GM12878 (cell line): Measurements from ENCODE around the gene ARL6IP5. TPM values are rescaled to one million over a fixed set of nuclear protein-coding genes. Genes with fewer than 3 reads are reported as not detected.

Experiments used
- ATAC-seq: fragments of 200-7000 bp; cut with Tn5 transposase; 3 replicates; pipeline ENCODE4 v1.9.1; 2020; ENCODE audit warnings: mild to moderate bottlenecking, moderate library complexity
- BruUV-seq: library from RNA; stranded (reverse); fragments of 400-500 nt; replicated peaks from 2 replicates; lab custom pipeline; 2021; lab: Mats Ljungman, UMichigan
- CTCF ChIA-PET: fragments of 300-600 bp; sonication (Branson Sonifier 250); formaldehyde crosslinking; extraction: SDS; loops from one replicate; lab custom pipeline; 2021; ENCODE audit warnings: inconsistent platforms; lab: Yijun Ruan, JAX
- POLR2A ChIA-PET: fragments of 350-600 bp; formaldehyde crosslinking; extraction: SDS; loops from one replicate; lab custom pipeline; 2021; ENCODE audit warnings: inconsistent platforms; lab: Charles Lee
- RAD21 ChIA-PET: fragments of 300-600 bp; sonication (Branson Sonifier 250); formaldehyde crosslinking; loops from one replicate; lab custom pipeline; 2023; ENCODE audit warnings: antibody characterized with exemption; ENCODE audit not compliant: unreplicated experiment; lab: Charles Lee
- SMC1A ChIA-PET: fragments of 300-600 bp; sonication (Branson Sonifier 250); formaldehyde crosslinking; loops from one replicate; lab custom pipeline; 2023; ENCODE audit not compliant: unreplicated experiment, uncharacterized antibody; lab: Charles Lee
- DNase-seq: peaks from one replicate; pipeline ENCODE4 v3.0.0-alpha.2; 2011; ENCODE audit warnings: low read depth, low spot score
- FAIRE-seq: peaks from 3 replicates; lab custom pipeline; 2011; peaks lifted over from hg19 to GRCh38; lab: Jason Lieb, UNC
- H2AFZ ChIP-seq: 2 replicates; pipeline ENCODE4 v1.6.0; 2011; ENCODE audit warnings: low read depth, low read length, control low read depth; ENCODE audit not compliant: control insufficient read depth
- H3K27ac ChIP-seq: 2 replicates; pipeline ENCODE4 v1.5.1; 2011; ENCODE audit warnings: control low read depth; ENCODE audit not compliant: control insufficient read depth, insufficient read depth
- H3K27me3 ChIP-seq, 2 experiments: replicated peaks in 1 of 2; 2 replicates each; pipeline versions ENCODE4 v1.6.0 to v1.6.1; 2011; ENCODE audit warnings: low read length in 1 of 2; ENCODE audit not compliant: control insufficient read depth in 2 of 2, insufficient read depth in 2 of 2
- H3K36me3 ChIP-seq, 2 experiments: 2 replicates each; pipeline ENCODE4 v1.5.1; 2011; ENCODE audit warnings: low read length in 1 of 2; ENCODE audit not compliant: control insufficient read depth in 2 of 2, insufficient read depth in 2 of 2
- H3K4me1 ChIP-seq: 2 replicates; pipeline ENCODE4 v1.6.1; 2011; ENCODE audit warnings: mild to moderate bottlenecking, low read length, moderate library complexity, mixed read lengths; ENCODE audit not compliant: control insufficient read depth, insufficient read depth
- H3K4me2 ChIP-seq: 2 replicates; pipeline ENCODE4 v1.6.0; 2011; ENCODE audit warnings: control low read depth; ENCODE audit not compliant: control insufficient read depth, insufficient read depth
- H3K4me3 ChIP-seq: fragments of 200-600 bp; sonication (generic); 2 replicates; pipeline ENCODE4 v1.5.1; 2016
- H3K79me2 ChIP-seq: 2 replicates; pipeline ENCODE4 v1.6.0; 2011; ENCODE audit warnings: low read length; ENCODE audit not compliant: control insufficient read depth, insufficient read depth
- H3K9ac ChIP-seq: 2 replicates; pipeline ENCODE4 v1.8.0; 2011; ENCODE audit warnings: low read length, control low read depth, mixed read lengths; ENCODE audit not compliant: control insufficient read depth, insufficient read depth
- H3K9me3 ChIP-seq: replicated peaks from 3 replicates; pipeline ENCODE4 v1.5.1; 2011; ENCODE audit warnings: mild to moderate bottlenecking, low read length; ENCODE audit not compliant: control insufficient read depth, insufficient read depth
- H4K20me1 ChIP-seq: 2 replicates; pipeline ENCODE4 v1.6.0; 2011; ENCODE audit not compliant: control insufficient read depth, insufficient read depth
- ASH2L ChIP-seq: fragments of 300-600, 200-600 bp; sonication (generic); IDR thresholded peaks from 2 replicates; pipeline ENCODE4 v1.6.1; 2017; ENCODE audit warnings: low read depth, mild to moderate bottlenecking, borderline replicate concordance
- KDM1A ChIP-seq: fragments of 200-600 bp; sonication (generic); IDR thresholded peaks from 2 replicates; pipeline ENCODE4 v1.6.1; 2016; ENCODE audit warnings: borderline replicate concordance
- MEF2A ChIP-seq: IDR thresholded peaks from 2 replicates; pipeline ENCODE4 v1.6.1; 2011; ENCODE audit warnings: low read depth, mild to moderate bottlenecking, low read length, moderate library complexity; ENCODE audit not compliant: insufficient read depth
- MTA3 ChIP-seq: IDR thresholded peaks from 2 replicates; pipeline ENCODE4 v1.6.1; 2012; ENCODE audit warnings: low read length, inconsistent platforms, borderline replicate concordance
- SIN3A ChIP-seq: IDR thresholded peaks from 2 replicates; pipeline ENCODE4 v1.6.1; 2012; ENCODE audit warnings: low read depth, low read length, improper control_type of control experiment
- SREBF1 ChIP-seq: IDR thresholded peaks from 2 replicates; pipeline ENCODE4 v1.6.1; 2012; ENCODE audit warnings: mild to moderate bottlenecking, low read length
- YBX1 ChIP-seq: fragments of 450-650 bp; IDR thresholded peaks from 2 replicates; pipeline ENCODE4 v1.6.1; 2016; ENCODE audit warnings: antibody characterized with exemption
- YY1 ChIP-seq: IDR thresholded peaks from 2 replicates; pipeline ENCODE4 v1.6.1; 2011; ENCODE audit warnings: low read depth, mild to moderate bottlenecking, low read length
- in situ Hi-C: fragments of 300-500 bp; cut with MboI; formaldehyde crosslinking; loops from 9 replicates; pipeline ENCODE4 v1.14.3; 2018; ENCODE audit warnings: mixed read lengths
- intact Hi-C: fragments of 100-400 bp; cut with micrococcal nuclease; formaldehyde crosslinking; loops from one replicate; pipeline ENCODE4 v1.14.2; 2022; ENCODE audit not compliant: unreplicated experiment
- polyA plus RNA-seq, 11 experiments: library from polyadenylated mRNA; depleted of rRNA in 4 of 11; unstranded in 6 of 11; stranded (reverse) in 5 of 11; fragments of >200 nt; fragmentation: Nextera tagmentation in 4 of 11; fragmentation: Illumina TruSeq in 1 of 11; extraction: Ambion mirVana in 4 of 11; extraction: Trizol in 1 of 11; gene quantifications; 1 replicate in 1 of 11; 2 replicates in 10 of 11; pipeline versions ENCODE4 v1.2.1 to v1.2.3, GENCODE V29; 2011 to 2016; ENCODE audit warnings: inconsistent platforms in 2 of 11, missing spikeins in 2 of 11, low read depth in 1 of 11
- total RNA-seq, 4 experiments: library from RNA; depleted of rRNA in 3 of 4; stranded (reverse); fragments of >200 nt in 3 of 4; fragmentation: Illumina TruSeq in 1 of 4; extraction: Trizol in 1 of 4; gene quantifications; 2 replicates each; pipeline versions ENCODE4 v1.2.1 to v1.2.3, GENCODE V29; 2013 to 2021
- TF ChIP-seq, protein P1 (sequence below): fragments of 450-650 bp; IDR thresholded peaks from 2 replicates; pipeline ENCODE4 v1.6.1; 2017; ENCODE audit warnings: mild to moderate bottlenecking, low read depth, inconsistent platforms; ENCODE audit not compliant: poor library complexity, severe bottlenecking
- TF ChIP-seq, protein P2 (sequence below): IDR thresholded peaks from 2 replicates; pipeline ENCODE4 v1.6.1; 2012; ENCODE audit warnings: low read depth, low read length, improper control_type of control experiment
- TF ChIP-seq, protein P3 (sequence below): fragments of 150-350 bp; IDR thresholded peaks from 2 replicates; pipeline ENCODE4 v1.6.1; 2014; ENCODE audit warnings: mild to moderate bottlenecking, low read depth, low read length
- TF ChIP-seq, protein P4 (sequence below): fragments of 450-650 bp; conservative IDR thresholded peaks from 2 replicates; pipeline ENCODE4 v1.6.1; 2017; ENCODE audit warnings: mild to moderate bottlenecking, moderate library complexity

Gene ARL6IP5
- total and polyA plus RNA-seq, 10 of the 15 experiments (the other 5 are each of a cell fraction or from before 2014, with no cell fraction given): 78.2 to 310 (median 148) TPM

DNA sequence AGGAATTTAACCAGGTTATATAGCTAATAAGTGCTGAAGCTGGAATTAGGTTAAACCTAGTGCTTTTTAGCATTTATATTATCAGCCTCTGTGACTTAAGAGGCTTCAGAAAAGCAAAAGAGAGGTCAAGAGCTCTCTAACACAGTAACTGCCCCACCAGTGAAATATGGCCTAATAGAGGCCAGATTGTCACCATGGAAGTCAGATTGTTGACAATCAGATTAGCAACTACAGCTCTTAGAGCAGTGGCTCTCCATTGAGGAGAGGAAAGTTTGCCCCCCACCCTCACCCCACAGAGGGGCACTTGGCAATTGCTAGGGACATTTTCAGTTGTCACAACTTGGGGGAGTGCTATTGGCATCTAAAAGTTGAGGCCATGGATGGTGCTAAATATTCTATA, 61.0 kb downstream of the ARL6IP5 start:
- H3K27me3 ChIP-seq: no peaks in the 10 kb centered on the region
- no peak overlapping the region for H2AFZ ChIP-seq
- H3K79me2 ChIP-seq: no peaks in the 10 kb centered on the region
- no peak for DNase-seq
- RAD21 ChIA-PET: interaction anchor here (1.1 to 1.5 kb wide), 2 partner anchors 159 to 279 kb away, joined by 3 read pairs; no protein-coding TSS in a partner anchor
- TF ChIP-seq, protein P1, sequence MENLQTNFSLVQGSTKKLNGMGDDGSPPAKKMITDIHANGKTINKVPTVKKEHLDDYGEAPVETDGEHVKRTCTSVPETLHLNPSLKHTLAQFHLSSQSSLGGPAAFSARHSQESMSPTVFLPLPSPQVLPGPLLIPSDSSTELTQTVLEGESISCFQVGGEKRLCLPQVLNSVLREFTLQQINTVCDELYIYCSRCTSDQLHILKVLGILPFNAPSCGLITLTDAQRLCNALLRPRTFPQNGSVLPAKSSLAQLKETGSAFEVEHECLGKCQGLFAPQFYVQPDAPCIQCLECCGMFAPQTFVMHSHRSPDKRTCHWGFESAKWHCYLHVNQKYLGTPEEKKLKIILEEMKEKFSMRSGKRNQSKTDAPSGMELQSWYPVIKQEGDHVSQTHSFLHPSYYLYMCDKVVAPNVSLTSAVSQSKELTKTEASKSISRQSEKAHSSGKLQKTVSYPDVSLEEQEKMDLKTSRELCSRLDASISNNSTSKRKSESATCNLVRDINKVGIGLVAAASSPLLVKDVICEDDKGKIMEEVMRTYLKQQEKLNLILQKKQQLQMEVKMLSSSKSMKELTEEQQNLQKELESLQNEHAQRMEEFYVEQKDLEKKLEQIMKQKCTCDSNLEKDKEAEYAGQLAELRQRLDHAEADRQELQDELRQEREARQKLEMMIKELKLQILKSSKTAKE: no peak
- no peak for TF ChIP-seq ASH2L
- TF ChIP-seq YY1: no peak
- TF ChIP-seq SIN3A: no peak
- TF ChIP-seq YBX1: no peak
- no peak for TF ChIP-seq MEF2A
- TF ChIP-seq KDM1A: no peak
- TF ChIP-seq, protein P2, sequence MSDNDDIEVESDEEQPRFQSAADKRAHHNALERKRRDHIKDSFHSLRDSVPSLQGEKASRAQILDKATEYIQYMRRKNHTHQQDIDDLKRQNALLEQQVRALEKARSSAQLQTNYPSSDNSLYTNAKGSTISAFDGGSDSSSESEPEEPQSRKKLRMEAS: no peak
- TF ChIP-seq, protein P3, sequence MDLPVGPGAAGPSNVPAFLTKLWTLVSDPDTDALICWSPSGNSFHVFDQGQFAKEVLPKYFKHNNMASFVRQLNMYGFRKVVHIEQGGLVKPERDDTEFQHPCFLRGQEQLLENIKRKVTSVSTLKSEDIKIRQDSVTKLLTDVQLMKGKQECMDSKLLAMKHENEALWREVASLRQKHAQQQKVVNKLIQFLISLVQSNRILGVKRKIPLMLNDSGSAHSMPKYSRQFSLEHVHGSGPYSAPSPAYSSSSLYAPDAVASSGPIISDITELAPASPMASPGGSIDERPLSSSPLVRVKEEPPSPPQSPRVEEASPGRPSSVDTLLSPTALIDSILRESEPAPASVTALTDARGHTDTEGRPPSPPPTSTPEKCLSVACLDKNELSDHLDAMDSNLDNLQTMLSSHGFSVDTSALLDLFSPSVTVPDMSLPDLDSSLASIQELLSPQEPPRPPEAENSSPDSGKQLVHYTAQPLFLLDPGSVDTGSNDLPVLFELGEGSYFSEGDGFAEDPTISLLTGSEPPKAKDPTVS: no peak
- TF ChIP-seq, protein P4, sequence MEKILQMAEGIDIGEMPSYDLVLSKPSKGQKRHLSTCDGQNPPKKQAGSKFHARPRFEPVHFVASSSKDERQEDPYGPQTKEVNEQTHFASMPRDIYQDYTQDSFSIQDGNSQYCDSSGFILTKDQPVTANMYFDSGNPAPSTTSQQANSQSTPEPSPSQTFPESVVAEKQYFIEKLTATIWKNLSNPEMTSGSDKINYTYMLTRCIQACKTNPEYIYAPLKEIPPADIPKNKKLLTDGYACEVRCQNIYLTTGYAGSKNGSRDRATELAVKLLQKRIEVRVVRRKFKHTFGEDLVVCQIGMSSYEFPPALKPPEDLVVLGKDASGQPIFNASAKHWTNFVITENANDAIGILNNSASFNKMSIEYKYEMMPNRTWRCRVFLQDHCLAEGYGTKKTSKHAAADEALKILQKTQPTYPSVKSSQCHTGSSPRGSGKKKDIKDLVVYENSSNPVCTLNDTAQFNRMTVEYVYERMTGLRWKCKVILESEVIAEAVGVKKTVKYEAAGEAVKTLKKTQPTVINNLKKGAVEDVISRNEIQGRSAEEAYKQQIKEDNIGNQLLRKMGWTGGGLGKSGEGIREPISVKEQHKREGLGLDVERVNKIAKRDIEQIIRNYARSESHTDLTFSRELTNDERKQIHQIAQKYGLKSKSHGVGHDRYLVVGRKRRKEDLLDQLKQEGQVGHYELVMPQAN: no peak
- no peak for TF ChIP-seq SREBF1
- no peak for TF ChIP-seq MTA3
- TF ChIP-seq, all 136 proteins: peak for 0
- ChIA-PET POLR2A (no interaction called here), SMC1A (interaction anchor here (0.7 to 1.9 kb wide), 7 partner anchors 9 to 587 kb away, joined by 3 to 9 read pairs (median 6); no protein-coding TSS in a partner anchor), CTCF (interaction anchor here (1.1 to 1.6 kb wide), 6 partner anchors 16 to 279 kb away, joined by 3 to 8 read pairs (median 4); partner anchors contain the start of gene LMOD3)
- no peak overlapping the region for H3K27ac ChIP-seq
- BruUV-seq: no TSS peak
- no peak overlapping the region for H3K4me3 ChIP-seq
- in situ Hi-C loops: no loop called here
- FAIRE-seq (no peak), ATAC-seq (no peak)
- no peak overlapping the region for H3K9ac ChIP-seq
- no peak overlapping the region for H3K4me2 ChIP-seq
- H3K36me3 ChIP-seq: no peaks in the 10 kb centered on the region
- H3K9me3 ChIP-seq: no peaks in the 10 kb centered on the region
- no peaks in the 10 kb centered on the region for H3K4me1 ChIP-seq
- H4K20me1 ChIP-seq: no peaks in the 10 kb centered on the region
- intact Hi-C loops: no loop called here
